ENCODE results near the gene SLC26A6.

The SLC26A6 gene

GRCh38 chr3:48619541-48620524 is 15.4 kb downstream of the SLC26A6 start:
- ATAC-seq (replicated peaks; ENCODE audit: extremely low read depth, poor library complexity, severe bottlenecking), result no peak
- Mint-ChIP-seq H3K9me3 (no peaks in the 10 kb centered on the region), H3K27ac (ENCODE audit: low read depth) (no peak overlapping the region), H3K4me3 (no peak overlapping the region), H3K36me3 (ENCODE audit: insufficient read depth) (peaks cover 2% of the 10 kb centered on the region), H3K4me1 (peaks cover 6% of the 10 kb centered on the region), H3K27me3 (no peaks in the 10 kb centered on the region)
- no peak for DNase-seq (ENCODE audit: low spot score in 2 of 2)

- Mint-ChIP-seq H3K27ac (ENCODE audit: low read depth) (no peak overlapping the region), H3K27me3 (no peaks in the 10 kb centered on the region), H3K4me1 (no peaks in the 10 kb centered on the region), H3K36me3 (ENCODE audit: insufficient read depth) (peaks cover 2% of the 10 kb centered on the region), H3K9me3 (no peaks in the 10 kb centered on the region), H3K4me3 (no peak overlapping the region)
- DNase-seq (ENCODE audit: low spot score in 2 of 2) (no peak), ATAC-seq (replicated peaks; ENCODE audit: extremely low read depth, poor library complexity, severe bottlenecking) (no peak)
Observed at GRCh38 chr3:48617559-48617958, 17.7 kb downstream of the SLC26A6 start.

- no peaks in the 10 kb centered on the region for H3K9me3 Mint-ChIP-seq
- no peak overlapping the region for H3K27ac Mint-ChIP-seq (ENCODE audit: low read depth)
- DNase-seq (ENCODE audit: low spot score in 2 of 2) (no peak), ATAC-seq (replicated peaks; ENCODE audit: extremely low read depth, poor library complexity, severe bottlenecking) (no peak)
- no peaks in the 10 kb centered on the region for H3K27me3 Mint-ChIP-seq
- peaks cover 4% of the 10 kb centered on the region for H3K4me1 Mint-ChIP-seq
- H3K4me3 Mint-ChIP-seq, result no peak overlapping the region
- peaks cover 8% of the 10 kb centered on the region for H3K36me3 Mint-ChIP-seq (ENCODE audit: insufficient read depth)
Observed at GRCh38 chr3:48614044-48614443, 21.2 kb downstream of the SLC26A6 start.

DNA sequence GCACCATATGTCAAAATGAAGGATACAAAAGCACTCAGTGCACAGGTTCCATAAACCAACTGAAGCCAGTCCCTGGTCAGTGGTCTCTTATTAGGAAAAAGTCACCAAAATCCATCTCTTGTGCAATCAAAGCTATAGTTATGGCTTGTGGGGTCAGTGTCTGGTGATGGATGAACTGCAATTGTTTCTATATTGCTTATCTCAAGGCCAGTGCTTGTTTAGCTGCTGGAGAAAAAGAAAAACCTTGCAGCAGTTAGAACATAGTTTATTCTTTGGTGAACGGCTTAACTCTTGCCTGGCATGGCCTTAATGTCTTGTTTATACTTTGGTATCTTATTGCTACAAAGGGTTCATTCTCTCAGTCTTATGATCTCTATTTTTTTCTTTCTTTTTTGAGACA is 23.0 kb downstream of the SLC26A6 start:
- Mint-ChIP-seq H3K27me3 (no peaks in the 10 kb centered on the region), H3K27ac (ENCODE audit: low read depth) (no peak overlapping the region), H3K4me1 (peaks cover 13% of the 10 kb centered on the region)

DNA sequence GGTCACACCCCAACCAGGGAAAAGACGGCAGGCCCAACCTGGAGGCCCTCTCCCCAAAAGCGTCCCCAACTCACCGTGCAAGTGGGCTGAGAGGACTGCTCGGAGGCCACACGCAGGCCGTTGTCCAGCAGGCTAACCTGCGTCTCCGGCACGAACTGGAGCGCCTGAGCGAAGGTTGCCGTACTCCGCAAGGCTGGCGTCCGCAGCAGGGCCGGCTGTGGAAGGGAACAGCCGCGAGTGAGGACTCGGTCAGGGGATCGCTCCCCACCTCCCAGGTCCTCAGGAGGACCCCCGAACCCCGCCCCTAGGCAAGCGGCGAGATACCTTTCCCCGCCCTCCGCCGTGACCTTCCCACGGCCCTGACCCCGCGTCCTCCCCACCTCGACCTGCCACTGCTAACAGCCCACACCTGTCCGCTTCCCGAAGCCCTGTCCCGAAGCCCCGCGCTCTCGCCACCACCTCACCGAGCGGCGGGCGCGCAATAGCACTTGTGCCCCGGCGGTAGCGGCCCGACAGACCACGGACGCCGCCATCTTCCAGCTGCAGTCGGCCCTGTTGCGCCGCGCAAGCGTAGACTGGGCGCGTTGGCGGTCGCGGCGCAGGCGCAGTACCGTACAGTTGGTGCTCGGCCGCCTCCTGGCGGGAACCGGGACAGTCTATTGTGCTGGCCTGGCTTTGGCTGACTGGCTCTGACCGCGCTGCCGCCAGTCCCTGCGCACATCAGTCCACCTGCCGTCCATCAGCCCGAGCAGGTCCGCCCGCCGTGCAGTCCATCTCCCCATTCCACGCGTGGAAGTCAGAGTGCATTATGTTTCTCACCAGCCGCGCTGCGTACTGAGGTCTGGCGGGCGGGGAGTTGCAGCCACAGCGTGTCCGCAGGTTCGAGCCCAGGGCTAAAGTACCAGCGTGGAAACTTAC is 25.9 kb downstream of the SLC26A6 start, which contains the start of gene UQCRC1:
Gene UQCRC1, minus strand, starts transcription at position 559 of the 918 bp plus-strand sequence. Its CDS starts 26 bp downstream, at position 533.
- DNase-seq (ENCODE audit: low spot score in 2 of 2) (peak; percentile 84 to 88), ATAC-seq (replicated peaks; ENCODE audit: extremely low read depth, poor library complexity, severe bottlenecking) (peak; percentile 99)
- Mint-ChIP-seq H3K9me3 (no peaks in the 10 kb centered on the region), H3K4me3 (peak within 1 kb of the TSS; percentile 99), H3K36me3 (ENCODE audit: insufficient read depth) (peaks cover 22% of the 10 kb centered on the region), H3K4me1 (peaks cover 13% of the 10 kb centered on the region), H3K27ac (ENCODE audit: low read depth) (peak within 1 kb of the TSS; percentile 97), H3K27me3 (no peaks in the 10 kb centered on the region)

More for the DNA sequence above, 23.0 kb downstream of the SLC26A6 start:
- ATAC-seq (replicated peaks; ENCODE audit: extremely low read depth, poor library complexity, severe bottlenecking) (no peak), DNase-seq (ENCODE audit: low spot score in 2 of 2) (no peak)
- Mint-ChIP-seq H3K4me3 (no peak overlapping the region), H3K9me3 (no peaks in the 10 kb centered on the region), H3K36me3 (ENCODE audit: insufficient read depth) (peaks cover 13% of the 10 kb centered on the region)

GRCh38 chr3:48607519-48607918 is 27.7 kb downstream of the SLC26A6 start:
- H3K9me3 Mint-ChIP-seq, result no peaks in the 10 kb centered on the region
- H3K27me3 Mint-ChIP-seq, result no peaks in the 10 kb centered on the region
- no peak overlapping the region for H3K4me3 Mint-ChIP-seq
- no peak overlapping the region for H3K27ac Mint-ChIP-seq (ENCODE audit: low read depth)
- H3K36me3 Mint-ChIP-seq (ENCODE audit: insufficient read depth), result peaks cover 38% of the 10 kb centered on the region
- no peak for ATAC-seq (replicated peaks; ENCODE audit: extremely low read depth, poor library complexity, severe bottlenecking)
- peaks cover 20% of the 10 kb centered on the region for H3K4me1 Mint-ChIP-seq
- DNase-seq (ENCODE audit: low spot score in 2 of 2), result no peak

DNA sequence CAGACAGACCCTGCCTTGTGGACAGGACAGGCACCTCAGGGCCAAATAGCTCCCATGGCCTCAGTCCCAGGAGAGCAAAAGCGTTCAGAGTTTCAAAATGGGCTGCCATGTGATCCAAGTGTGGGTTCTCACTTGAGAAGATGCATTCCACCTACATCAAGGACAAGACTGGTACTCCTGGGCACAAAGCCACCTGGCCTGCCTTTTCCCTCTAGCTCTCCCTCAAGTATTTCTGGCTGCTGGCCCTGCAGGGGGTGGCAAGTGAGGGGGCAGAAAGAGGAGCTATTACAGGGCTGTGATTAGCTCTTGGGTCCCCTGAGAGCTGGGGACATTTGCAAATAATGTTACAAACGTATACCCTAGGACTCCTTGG is 33.7 kb downstream of the SLC26A6 start:
- DNase-seq (ENCODE audit: low spot score in 2 of 2) (no peak), ATAC-seq (replicated peaks; ENCODE audit: extremely low read depth, poor library complexity, severe bottlenecking) (no peak)
- Mint-ChIP-seq H3K4me3 (no peak overlapping the region), H3K27me3 (no peaks in the 10 kb centered on the region), H3K27ac (ENCODE audit: low read depth) (no peak overlapping the region), H3K9me3 (no peaks in the 10 kb centered on the region), H3K4me1 (peaks cover 7% of the 10 kb centered on the region), H3K36me3 (ENCODE audit: insufficient read depth) (peaks cover 49% of the 10 kb centered on the region)

- peaks cover 44% of the 10 kb centered on the region for H3K36me3 Mint-ChIP-seq (ENCODE audit: insufficient read depth)
- DNase-seq (ENCODE audit: low spot score in 2 of 2), result no peak
- no peaks in the 10 kb centered on the region for H3K27me3 Mint-ChIP-seq
Observed at GRCh38 chr3:48600711-48601621, 34.3 kb downstream of the SLC26A6 start.

DNA sequence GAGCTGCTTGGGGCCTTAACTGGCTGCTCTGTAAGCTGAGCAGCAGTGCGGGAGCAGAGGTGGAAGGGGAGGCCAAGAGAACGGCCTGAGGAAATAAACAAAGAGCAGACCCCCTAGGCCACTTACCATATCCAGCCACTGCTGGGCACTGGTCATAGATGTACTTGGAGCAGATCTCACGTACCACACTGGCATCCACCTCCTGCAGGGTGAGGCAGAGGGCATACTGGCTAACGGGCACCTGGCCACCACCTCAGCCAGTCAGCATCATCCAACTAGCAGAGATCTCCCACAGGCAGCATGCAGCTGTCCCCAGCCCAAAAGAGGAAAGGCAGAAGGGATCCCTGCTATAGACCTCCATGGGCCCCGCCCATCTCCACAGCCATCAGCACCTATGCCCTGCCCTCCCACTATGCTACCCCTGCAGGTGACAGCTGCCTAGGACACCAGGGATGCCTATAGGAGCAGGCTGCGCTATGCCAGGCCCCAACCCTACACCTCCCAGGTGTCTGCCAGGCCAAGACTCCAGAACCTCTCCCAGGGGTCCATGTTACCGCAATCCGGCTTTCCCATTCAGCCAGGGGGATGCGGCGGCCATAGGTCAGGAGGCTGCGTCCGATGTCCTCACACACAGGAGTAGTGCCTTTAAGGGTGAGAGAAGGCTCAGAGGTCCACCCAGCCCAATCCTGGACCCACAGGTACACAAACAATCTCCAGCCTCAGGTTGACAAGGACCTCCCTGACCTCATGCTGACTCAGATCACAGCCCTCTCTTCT is 35.6 kb downstream of the SLC26A6 start:
- Mint-ChIP-seq H3K4me1 (peaks cover 7% of the 10 kb centered on the region), H3K9me3 (no peaks in the 10 kb centered on the region), H3K27ac (ENCODE audit: low read depth) (peak overlapping the region; percentile 29), H3K27me3 (peaks cover 1% of the 10 kb centered on the region), H3K4me3 (no peak overlapping the region), H3K36me3 (ENCODE audit: insufficient read depth) (peaks cover 42% of the 10 kb centered on the region)
- DNase-seq (ENCODE audit: low spot score in 2 of 2) (no peak), ATAC-seq (replicated peaks; ENCODE audit: extremely low read depth, poor library complexity, severe bottlenecking) (no peak)

More at GRCh38 chr3:48600711-48601621, 34.3 kb downstream of the SLC26A6 start:
- no peak for ATAC-seq (replicated peaks; ENCODE audit: extremely low read depth, poor library complexity, severe bottlenecking)
- Mint-ChIP-seq H3K4me3 (no peak overlapping the region), H3K4me1 (peaks cover 7% of the 10 kb centered on the region), H3K27ac (ENCODE audit: low read depth) (no peak overlapping the region), H3K9me3 (no peaks in the 10 kb centered on the region)

DNA sequence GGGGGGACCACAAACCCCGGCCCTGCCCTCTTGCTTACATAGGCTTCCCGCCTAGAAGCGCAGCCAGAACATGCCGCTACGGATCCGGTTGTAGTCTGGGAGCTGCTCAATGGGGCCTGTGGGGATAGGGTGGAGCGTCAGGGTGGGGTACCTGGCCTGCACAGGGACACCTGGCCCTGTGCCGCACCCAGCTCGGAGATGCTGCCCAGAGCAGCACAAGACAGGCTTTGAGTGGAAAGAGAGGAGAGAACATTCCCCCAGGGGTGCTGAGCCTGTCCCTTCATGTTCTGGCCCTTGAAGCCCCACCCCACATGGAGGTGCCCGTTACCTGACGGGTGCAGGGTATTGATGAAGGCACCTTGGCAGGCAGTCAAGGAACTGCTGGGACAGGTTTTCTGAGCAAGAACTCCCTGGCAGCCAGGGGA is 36.2 kb downstream of the SLC26A6 start:
- Mint-ChIP-seq H3K4me3 (no peak overlapping the region), H3K9me3 (no peaks in the 10 kb centered on the region), H3K4me1 (peaks cover 11% of the 10 kb centered on the region), H3K27me3 (peaks cover 8% of the 10 kb centered on the region), H3K36me3 (ENCODE audit: insufficient read depth) (peaks cover 37% of the 10 kb centered on the region), H3K27ac (ENCODE audit: low read depth) (peak overlapping the region; percentile 29)
- DNase-seq (ENCODE audit: low spot score in 2 of 2), result no peak
- no peak for ATAC-seq (replicated peaks; ENCODE audit: extremely low read depth, poor library complexity, severe bottlenecking)

GRCh38 chr3:48598323-48599076 is 36.8 kb downstream of the SLC26A6 start:
- Mint-ChIP-seq H3K9me3 (no peaks in the 10 kb centered on the region), H3K4me1 (peaks cover 11% of the 10 kb centered on the region), H3K27me3 (peaks cover 13% of the 10 kb centered on the region), H3K4me3 (no peak overlapping the region), H3K36me3 (ENCODE audit: insufficient read depth) (peaks cover 31% of the 10 kb centered on the region), H3K27ac (ENCODE audit: low read depth) (peak overlapping the region; percentile 29)
- DNase-seq (ENCODE audit: low spot score in 2 of 2), result no peak
- ATAC-seq (replicated peaks; ENCODE audit: extremely low read depth, poor library complexity, severe bottlenecking), result no peak
